B cell (primary cell): ENCODE data around the gene DCAF4. TPM values are rescaled to one million over a fixed set of nuclear protein-coding genes. Genes with fewer than 3 reads are reported as not detected.

Experiments used
- ATAC-seq: fragments of 200-7000 bp; cut with Tn5 transposase; one replicate; pipeline ENCODE4 v1.10.0; 2021; ENCODE audit warnings: low read depth, mild to moderate bottlenecking, moderate number of reproducible peaks, moderate library complexity
- CTCF ChIA-PET: fragments of 350-600 bp; sonication (Branson Sonifier 250); formaldehyde crosslinking; loops from one replicate; lab custom pipeline; 2021; ENCODE audit warnings: antibody characterized with exemption, inconsistent platforms; lab: Charles Lee
- POLR2A ChIA-PET: fragments of 350-600 bp; sonication (Branson Sonifier 250); formaldehyde crosslinking; loops from one replicate; lab custom pipeline; 2021; ENCODE audit warnings: antibody characterized with exemption; lab: Charles Lee
- DNase-seq: peaks from one replicate; pipeline ENCODE4 v3.0.0; 2013
- H2AFZ ChIP-seq: 2 replicates; pipeline ENCODE4 v1.6.1; 2012; ENCODE audit warnings: mild to moderate bottlenecking, low read depth, low read length; ENCODE audit not compliant: insufficient read depth, poor library complexity, severe bottlenecking
- H3K27ac ChIP-seq, 2 donors: 1 replicate in 1 of 2; 2 replicates in 1 of 2; pipeline ENCODE4 v1.5.1; 2012 to 2013; ENCODE audit warnings: low read length in 2 of 2, mild to moderate bottlenecking in 2 of 2, moderate library complexity in 1 of 2
- H3K27me3 ChIP-seq, 4 experiments: fragments of 200-600 bp in 1 of 4; sonication (generic) in 1 of 4; replicated peaks in 1 of 4; 1 replicate in 2 of 4; 2 replicates in 2 of 4; pipeline versions ENCODE4 v1.6.1 to v1.7.0; 2013 to 2016; ENCODE audit warnings: low read length in 3 of 4, mild to moderate bottlenecking in 2 of 4, mixed read lengths in 1 of 4, moderate library complexity in 1 of 4; ENCODE audit not compliant: insufficient read depth in 4 of 4, control insufficient read depth in 3 of 4; ENCODE audit errors: control extremely low read depth in 1 of 4
- H3K36me3 ChIP-seq, 2 experiments: replicated peaks in 1 of 2; 1 replicate in 1 of 2; 2 replicates in 1 of 2; pipeline versions ENCODE4 v1.6.1 to v1.7.1; 2013; ENCODE audit warnings: low read length in 1 of 2; ENCODE audit not compliant: insufficient read depth in 2 of 2, control insufficient read depth in 1 of 2; ENCODE audit errors: control extremely low read depth in 1 of 2, extremely low read depth in 1 of 2
- H3K4me1 ChIP-seq, 2 donors: fragments of 200-600 bp in 1 of 2; sonication (generic) in 1 of 2; 1 replicate in 1 of 2; 2 replicates in 1 of 2; pipeline versions ENCODE4 v1.5.1 to v1.6.1; 2013 to 2017; ENCODE audit warnings: low read length in 2 of 2; ENCODE audit not compliant: control insufficient read depth in 2 of 2, insufficient read depth in 2 of 2
- H3K4me2 ChIP-seq: replicated peaks from 2 replicates; pipeline ENCODE3; 2012; ENCODE audit warnings: mild to moderate bottlenecking, low read depth, low read length; ENCODE audit not compliant: poor library complexity, severe bottlenecking
- H3K4me3 ChIP-seq, 5 experiments: fragments of 200-600 bp in 1 of 5; sonication (generic) in 1 of 5; 1 replicate in 3 of 5; 2 replicates in 2 of 5; pipeline versions ENCODE4 v1.5.1 to v1.7.0; 2011 to 2016; ENCODE audit warnings: low read length in 4 of 5, mild to moderate bottlenecking in 4 of 5, low read depth in 2 of 5, control low read depth in 1 of 5, moderate library complexity in 1 of 5; ENCODE audit not compliant: insufficient read depth in 1 of 5; ENCODE audit errors: control extremely low read depth in 1 of 5, extremely low read depth in 1 of 5
- H3K79me2 ChIP-seq: fragments of 200-600 bp; sonication (generic); one replicate; pipeline ENCODE4 v1.6.0; 2016; ENCODE audit warnings: low read length; ENCODE audit not compliant: control insufficient read depth, insufficient read depth
- H3K9ac ChIP-seq: fragments of 200-600 bp; sonication (generic); 2 replicates; pipeline ENCODE4 v1.6.1; 2017; ENCODE audit warnings: mild to moderate bottlenecking, low read length, moderate library complexity
- H3K9me3 ChIP-seq, 3 donors: one replicate each; pipeline versions ENCODE4 v1.6.1 to v1.7.1; 2013; ENCODE audit warnings: low read length in 2 of 3; ENCODE audit not compliant: control insufficient read depth in 2 of 3, insufficient read depth in 1 of 3; ENCODE audit errors: control extremely low read depth in 1 of 3
- H4K20me1 ChIP-seq: 2 replicates; pipeline ENCODE4 v1.6.0; 2012; ENCODE audit warnings: mild to moderate bottlenecking, low read length; ENCODE audit not compliant: insufficient read depth, control insufficient read depth, poor library complexity, severe bottlenecking
- H3K27ac Mint-ChIP-seq: one replicate; pipeline ENCODE4 v1.8.0; 2021; ENCODE audit warnings: mixed read lengths
- H3K27me3 Mint-ChIP-seq: one replicate; pipeline ENCODE4 v1.8.0; 2021; ENCODE audit warnings: mixed read lengths
- H3K4me1 Mint-ChIP-seq: one replicate; pipeline ENCODE4 v1.8.0; 2021; ENCODE audit warnings: mixed read lengths
- H3K4me3 Mint-ChIP-seq: one replicate; pipeline ENCODE4 v1.8.0; 2021; ENCODE audit warnings: mixed read lengths
- H3K9me3 Mint-ChIP-seq: one replicate; pipeline ENCODE4 v1.8.0; 2022; ENCODE audit warnings: mixed read lengths; ENCODE audit not compliant: insufficient read depth
- CTCF ChIP-seq: fragments of 200-600 bp; IDR thresholded peaks from one replicate; pipeline ENCODE4 v1.8.0; 2022; ENCODE audit warnings: antibody characterized with exemption, mild to moderate bottlenecking
- EZH2 ChIP-seq: IDR thresholded peaks from 2 replicates; pipeline ENCODE4 v1.6.1; 2012; ENCODE audit warnings: borderline replicate concordance, low read depth, mild to moderate bottlenecking, moderate library complexity, low read length; ENCODE audit not compliant: insufficient read depth, poor library complexity, severe bottlenecking
- WGBS: methylation state at CpG from one replicate; pipeline ENCODE4 v1.1.5; 2013; ENCODE audit warnings: missing lambda C conversion rate; ENCODE audit not compliant: insufficient coverage; 5-methylcytosine and 5-hydroxymethylcytosine counted together
- intact Hi-C: fragments of 100-400 bp; cut with micrococcal nuclease; formaldehyde crosslinking; loops from one replicate; pipeline ENCODE4 v1.10.0; 2022
- polyA plus RNA-seq: library from polyadenylated mRNA; depleted of rRNA; stranded (reverse); fragments of >200 nt; gene quantifications from 2 replicates; pipeline ENCODE4 v1.2.3, GENCODE V29; 2012
- total RNA-seq, 2 donors: library from RNA; stranded (reverse); fragments of 120-200 nt in 1 of 2; gene quantifications; 1 replicate in 1 of 2; 2 replicates in 1 of 2; pipeline versions ENCODE4 v1.2.3 to v1.2.4, GENCODE V29; 2013 to 2022

DCAF4 gene
- total and polyA plus RNA-seq, 2 donors (not counting 1 experiment from before 2014, with no cell fraction given), result 35.3 to 54.6 TPM

DNA sequence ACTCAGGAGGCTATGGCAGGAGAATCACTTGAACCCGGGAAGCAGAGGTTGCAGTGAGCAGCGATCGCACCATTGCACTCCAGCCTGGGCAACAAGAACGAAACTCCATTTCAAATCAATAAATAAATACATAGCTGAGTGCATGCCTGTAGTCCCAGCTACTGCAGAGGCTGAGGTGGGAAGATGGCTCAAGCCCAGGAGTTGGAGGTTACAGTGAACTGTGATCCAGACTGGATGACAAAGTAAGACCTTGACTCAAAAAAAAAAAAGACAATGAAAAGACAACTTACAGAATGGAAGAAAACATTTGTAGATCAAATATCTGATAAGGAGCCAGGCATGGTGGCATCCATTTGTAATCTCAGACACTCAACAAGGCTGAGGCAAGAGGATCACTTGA, 73.1 kb downstream of the DCAF4 start:
- H3K36me3 ChIP-seq, result peaks cover 4 to 37% of the 10 kb centered on the region in 2 experiments
- H3K79me2 ChIP-seq, result peaks cover 16% of the 10 kb centered on the region
- no peak overlapping the region for H3K4me3 ChIP-seq
- H3K9ac ChIP-seq, result no peak overlapping the region
- Mint-ChIP-seq H3K27ac (no peak overlapping the region), H3K4me1 (peaks cover 2% of the 10 kb centered on the region), H3K9me3 (no peaks in the 10 kb centered on the region), H3K4me3 (no peak overlapping the region), H3K27me3 (no peaks in the 10 kb centered on the region)
- no peaks in the 10 kb centered on the region for H3K4me1 ChIP-seq
- intact Hi-C loops, result no loop called here
- no peak for ATAC-seq
- no peaks in the 10 kb centered on the region for H3K9me3 ChIP-seq
- ChIA-PET POLR2A (no interaction called here), CTCF (no interaction called here)
- TF ChIP-seq EZH2 (no peak), CTCF (no peak)
- DNase-seq, result no peak
- H2AFZ ChIP-seq, result no peak overlapping the region
- whole genome bisulfite sequencing, result 100% methylated on average over 1 of the region's 4 CpGs
- H3K27ac ChIP-seq, result no peak overlapping the region
- H3K27me3 ChIP-seq, result no peaks in the 10 kb centered on the region
- no peak overlapping the region for H3K4me2 ChIP-seq
- H4K20me1 ChIP-seq, result peaks cover 7% of the 10 kb centered on the region

DNA sequence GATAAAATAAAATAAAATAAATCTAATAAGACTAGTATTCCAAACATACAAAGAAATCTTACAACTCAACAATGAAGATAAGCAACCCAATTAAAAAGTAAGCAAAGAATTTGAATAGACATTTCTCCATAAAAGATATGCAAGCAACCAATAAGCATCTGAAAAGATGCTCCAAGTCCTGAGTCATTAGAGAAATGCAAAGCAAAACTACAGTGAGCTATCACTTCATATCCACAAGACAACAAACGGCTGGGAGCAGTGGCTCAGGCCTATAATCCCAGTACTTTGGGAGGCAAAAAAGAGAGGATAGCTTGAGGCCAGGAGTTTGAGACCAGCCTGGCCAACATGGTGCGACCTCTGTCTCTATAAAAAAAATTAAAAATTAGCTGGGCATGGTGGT, 73.8 kb downstream of the DCAF4 start:
- Histone ChIP-seq H3K36me3 (peaks cover 4 to 35% of the 10 kb centered on the region in 2 experiments), H3K79me2 (peaks cover 16% of the 10 kb centered on the region), H3K4me2 (no peak overlapping the region), H3K9ac (no peak overlapping the region), H3K27ac (no peak overlapping the region), H3K4me3 (no peak overlapping the region), H3K27me3 (no peaks in the 10 kb centered on the region), H4K20me1 (peaks cover 7% of the 10 kb centered on the region), H2AFZ (no peak overlapping the region), H3K4me1 (no peaks in the 10 kb centered on the region), H3K9me3 (no peaks in the 10 kb centered on the region)
- no peak for TF ChIP-seq EZH2
- TF ChIP-seq CTCF, result no peak
- ATAC-seq (no peak), DNase-seq (no peak)
- H3K9me3 Mint-ChIP-seq, result no peaks in the 10 kb centered on the region
- no peaks in the 10 kb centered on the region for H3K27me3 Mint-ChIP-seq
- H3K27ac Mint-ChIP-seq, result no peak overlapping the region
- peaks cover 2% of the 10 kb centered on the region for H3K4me1 Mint-ChIP-seq
- WGBS, result 100% methylated on average over 2 of the region's 2 CpGs
- CTCF ChIA-PET, result no interaction called here
- POLR2A ChIA-PET, result no interaction called here
- H3K4me3 Mint-ChIP-seq, result no peak overlapping the region
- intact Hi-C loops, result no loop called here
